Amygdala (tissue), 56 donors: Measurements from ENCODE around the gene CDK15.
"Not testable (repeated sequence)": the region's sequence is repeated elsewhere in the genome, so short reads cannot be mapped to it uniquely, and the experiment has no call there.

Experiments
- DNase-seq, 56 donors: peaks; one replicate each; lab custom pipeline; 2025; lab: John Stamatoyannopoulos, UW

The CDK15 gene

GRCh38 chr2:201824212-201824611 lies 17.9 kb downstream of the CDK15 start:
- no peak for DNase-seq

GRCh38 chr2:201827621-201828020 lies 21.3 kb downstream of the CDK15 start:
- DNase-seq: no peak

- DNase-seq: no peak
Measured at GRCh38 chr2:201828220-201828619, 21.9 kb downstream of the CDK15 start.

- DNase-seq: no peak
Measured at GRCh38 chr2:201830666-201831065, 24.3 kb downstream of the CDK15 start.

GRCh38 chr2:201831469-201831868 lies 25.1 kb downstream of the CDK15 start:
- no peak for DNase-seq

GRCh38 chr2:201833781-201834180 lies 27.4 kb downstream of the CDK15 start:
- DNase-seq: no peak

GRCh38 chr2:201835066-201835465 lies 28.7 kb downstream of the CDK15 start:
- DNase-seq: no peak

- no peak for DNase-seq
Measured at GRCh38 chr2:201837391-201837790, 31.1 kb downstream of the CDK15 start.

- DNase-seq: no peak
Measured at GRCh38 chr2:201837824-201838431, 31.6 kb downstream of the CDK15 start.

- DNase-seq: no peak
Measured at GRCh38 chr2:201839727-201840126, 33.4 kb downstream of the CDK15 start.

GRCh38 chr2:201840726-201841125 lies 34.4 kb downstream of the CDK15 start:
- no peak for DNase-seq

- DNase-seq: no peak
Measured at GRCh38 chr2:201842131-201842860, 36.0 kb downstream of the CDK15 start.

GRCh38 chr2:201844922-201845321 lies 38.6 kb downstream of the CDK15 start:
- DNase-seq: not testable (repeated sequence)

GRCh38 chr2:201847481-201847880 lies 41.1 kb downstream of the CDK15 start:
- no peak for DNase-seq

- DNase-seq: no peak
Measured at GRCh38 chr2:201852462-201852861, 46.1 kb downstream of the CDK15 start.

GRCh38 chr2:201852878-201853415 lies 46.6 kb downstream of the CDK15 start:
- no peak for DNase-seq

- DNase-seq: no peak
Measured at GRCh38 chr2:201854221-201854801, 48.0 kb downstream of the CDK15 start.

GRCh38 chr2:201854841-201855240 lies 48.5 kb downstream of the CDK15 start:
- DNase-seq: no peak

GRCh38 chr2:201855356-201855755 lies 49.0 kb downstream of the CDK15 start:
- no peak for DNase-seq

GRCh38 chr2:201857326-201857725 lies 51.0 kb downstream of the CDK15 start:
- no peak for DNase-seq

GRCh38 chr2:201858281-201859184 lies 52.2 kb downstream of the CDK15 start:
- peak in 20 of 56 donors; percentile 3 to 52 (median 14) for DNase-seq
